ENCODE measurements around the gene CCDC6.
"Not testable (repeated sequence)": the region's sequence is repeated elsewhere in the genome, so short reads cannot be mapped to it uniquely, and the experiment has no call there.

The CCDC6 gene

GRCh38 chr10:59770689-59771088, 135.7 kb downstream of the CCDC6 start:
- no peak for DNase-seq (ENCODE audit: low read depth in 1 of 2, low spot score in 1 of 2)

DNA sequence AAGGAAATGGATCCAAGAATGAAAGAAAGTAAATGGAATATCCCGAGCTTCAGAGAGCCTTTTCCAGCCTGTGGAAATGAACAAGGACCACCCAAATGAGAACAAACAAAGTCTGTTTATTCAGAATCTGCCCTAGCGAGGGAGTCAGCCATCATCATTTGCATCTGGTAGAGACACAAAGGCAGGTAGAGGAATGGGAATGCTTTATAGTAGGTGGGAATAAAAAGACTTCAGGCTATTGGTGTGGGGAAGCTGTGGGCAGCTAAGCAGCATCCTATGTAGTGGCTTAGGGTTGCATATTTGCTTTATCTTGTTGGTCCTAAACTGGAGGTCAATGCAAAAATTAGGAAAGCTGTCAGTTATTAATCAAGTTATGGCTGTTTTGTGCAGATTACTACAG, 143.9 kb downstream of the CCDC6 start:
- no peak for DNase-seq (ENCODE audit: low read depth in 1 of 2, low spot score in 1 of 2)

- no peak for DNase-seq (ENCODE audit: low read depth in 1 of 2, low spot score in 1 of 2)
These were observed 148.4 kb downstream of the CCDC6 start for GRCh38 chr10:59757966-59758365.

DNA sequence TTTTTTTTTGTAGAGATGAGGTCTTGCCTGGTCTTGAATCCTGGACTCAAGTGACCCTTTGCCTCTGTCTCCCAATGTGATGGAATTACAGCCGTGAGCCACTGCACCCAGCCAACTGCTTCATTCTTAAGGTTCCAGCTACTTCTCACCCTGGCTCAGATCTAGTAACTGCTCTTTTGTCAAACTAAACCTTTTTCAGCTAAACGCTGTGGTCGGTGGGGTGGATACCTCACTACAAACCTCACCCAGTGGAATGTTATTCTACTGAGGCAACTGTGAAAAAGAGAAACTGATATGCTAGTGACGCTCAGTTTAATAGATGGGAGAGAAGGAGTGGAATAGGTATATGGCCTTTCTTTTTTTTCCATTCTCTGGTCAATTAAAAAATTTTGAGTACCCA, 151.4 kb downstream of the CCDC6 start:
- DNase-seq (ENCODE audit: low read depth in 1 of 2, low spot score in 1 of 2): no peak

DNA sequence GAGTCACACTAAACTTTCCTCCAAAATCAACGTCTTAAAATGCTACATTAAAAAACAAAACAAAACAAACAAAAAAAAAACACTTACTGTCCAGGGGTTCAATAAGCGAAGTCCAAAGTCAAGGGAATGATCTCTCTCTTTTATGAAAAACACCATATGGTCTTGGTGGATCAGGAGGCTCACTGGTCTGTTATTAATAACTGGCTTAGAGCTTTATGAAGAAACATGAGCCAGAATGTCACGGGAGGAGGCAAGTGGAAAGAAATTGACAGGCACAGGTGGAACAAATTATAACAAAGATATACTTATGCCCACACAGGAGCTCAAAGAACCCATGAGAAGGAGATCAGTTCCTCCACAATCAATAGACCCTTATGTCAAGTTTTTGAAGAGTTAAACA, 153.1 kb downstream of the CCDC6 start, which contains the start of gene MRLN:
MRLN (minus strand) TSS at position 189 of the 400 bp plus-strand sequence.
- DNase-seq (ENCODE audit: low read depth in 1 of 2, low spot score in 1 of 2): no peak

GRCh38 chr10:59752278-59752940, 153.9 kb downstream of the CCDC6 start:
- no peak for DNase-seq (ENCODE audit: low read depth in 1 of 2, low spot score in 1 of 2)

DNA sequence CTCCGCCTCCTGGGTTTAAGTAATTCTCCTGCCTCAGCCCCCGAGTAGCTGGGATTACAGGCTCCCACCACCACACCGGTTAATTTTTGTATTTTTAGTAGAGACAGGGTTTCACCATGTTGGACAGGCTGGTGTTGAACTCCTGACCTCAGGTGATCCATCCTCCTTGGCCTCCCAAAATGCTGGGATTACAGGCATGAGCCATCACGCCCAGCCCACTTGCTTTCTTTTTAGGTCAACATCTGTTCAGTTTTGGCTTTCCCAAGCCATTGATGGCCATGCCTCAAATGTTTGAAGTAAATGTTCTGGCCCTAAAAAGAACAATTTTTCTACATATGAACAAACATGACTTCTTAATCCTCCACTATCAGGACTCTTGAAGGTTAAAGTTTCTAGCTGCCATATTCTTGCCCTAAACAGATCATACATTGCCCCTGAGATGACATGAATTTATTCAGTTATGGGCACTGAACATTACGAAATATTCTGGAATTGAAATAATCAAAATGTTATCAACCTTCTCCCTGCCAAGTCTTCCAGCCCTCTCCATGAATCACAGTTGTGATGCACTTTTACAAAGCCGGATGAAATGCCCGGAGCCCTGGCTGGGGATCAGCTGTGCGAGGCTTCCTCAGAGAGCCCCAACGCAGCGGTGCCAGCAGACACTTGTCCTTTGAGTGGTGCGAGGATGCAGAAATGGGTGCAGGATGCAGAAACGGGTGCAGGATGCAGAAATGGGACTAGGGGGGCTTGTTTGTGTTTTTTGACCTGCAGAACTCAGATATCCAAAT, 156.0 kb downstream of the CCDC6 start:
- DNase-seq (ENCODE audit: low read depth in 1 of 2, low spot score in 1 of 2): no peak

DNA sequence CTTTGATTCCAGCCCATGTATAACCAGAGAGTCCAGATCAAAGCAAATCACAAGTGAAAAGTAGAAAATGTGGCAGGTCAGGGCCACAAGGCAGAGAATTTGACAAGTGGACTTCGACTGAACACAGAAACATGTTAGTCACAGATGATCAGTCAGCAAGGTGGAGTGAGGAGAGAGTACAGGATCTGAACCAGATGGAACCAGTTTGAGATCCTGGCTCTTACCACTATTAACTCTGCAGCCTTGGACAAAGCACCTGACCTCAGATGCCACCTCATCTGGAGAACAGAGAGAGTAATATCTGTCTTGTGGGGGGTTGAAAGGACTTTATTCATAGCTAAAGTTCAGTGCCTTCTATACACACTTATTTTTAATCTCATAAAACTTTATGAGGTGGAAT, 157.5 kb downstream of the CCDC6 start:
- DNase-seq (ENCODE audit: low read depth in 1 of 2, low spot score in 1 of 2): no peak

- no peak for DNase-seq (ENCODE audit: low read depth in 1 of 2, low spot score in 1 of 2)
These were observed 161.1 kb downstream of the CCDC6 start for GRCh38 chr10:59745163-59745650.

- DNase-seq (ENCODE audit: low read depth in 1 of 2, low spot score in 1 of 2): not testable (repeated sequence)
These were observed 161.6 kb downstream of the CCDC6 start for GRCh38 chr10:59744762-59745161.

DNA sequence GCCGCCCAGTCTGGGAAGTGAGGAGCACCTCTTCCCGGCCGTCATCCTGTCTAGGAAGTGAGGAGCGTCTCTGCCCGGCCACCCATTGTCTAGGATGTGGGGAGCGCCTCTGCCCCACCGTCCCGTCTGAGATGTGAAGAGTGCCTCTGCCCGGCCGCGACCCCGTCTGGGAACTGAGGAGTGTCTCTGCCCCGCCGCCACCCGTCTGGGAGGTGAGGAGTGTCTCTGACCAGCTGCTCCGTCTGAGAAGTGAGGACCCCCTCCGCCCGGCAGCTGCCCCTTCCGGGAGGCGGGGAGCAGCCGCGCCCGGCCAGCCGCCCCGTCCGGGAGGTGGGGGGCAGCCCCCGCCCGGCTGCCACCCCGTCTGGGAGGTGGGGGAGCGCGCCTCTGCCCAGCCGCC, 162.2 kb downstream of the CCDC6 start:
- DNase-seq (ENCODE audit: low read depth in 1 of 2, low spot score in 1 of 2): not testable (repeated sequence)

- no peak for DNase-seq (ENCODE audit: low read depth in 1 of 2, low spot score in 1 of 2)
These were observed 164.8 kb downstream of the CCDC6 start for GRCh38 chr10:59741583-59741982.

DNA sequence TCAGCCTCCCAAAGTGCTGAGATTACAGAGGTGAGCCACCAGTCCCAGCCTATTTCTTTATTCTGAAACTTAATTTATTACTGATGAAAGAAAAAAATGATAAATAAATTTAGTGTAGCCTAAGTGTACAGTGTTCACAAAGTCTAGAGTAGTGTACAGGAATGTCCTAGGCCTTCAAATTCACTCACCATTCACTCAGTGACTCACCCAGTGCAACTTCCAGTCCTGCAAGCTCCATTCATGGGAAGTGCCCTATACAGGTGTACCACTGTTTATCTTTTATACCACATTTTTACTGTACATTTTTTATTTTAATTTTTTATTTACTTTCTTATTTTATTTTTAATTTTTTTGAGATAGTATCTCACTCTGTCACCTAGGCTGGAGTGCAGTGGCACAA, 165.3 kb downstream of the CCDC6 start:
- no peak for DNase-seq (ENCODE audit: low read depth in 1 of 2, low spot score in 1 of 2)

Measured in stimulated activated CD4-positive, alpha-beta T cell treated with anti-CD3 and anti-CD28 coated beads, Interleukin-15, amount 100 ng/mL, for 1 hour (primary cell).